AG04450 (cell line): ENCODE results near the gene TMEM223. TPM values are rescaled to one million over a fixed set of nuclear protein-coding genes. Genes with fewer than 3 reads are reported as not detected.

Source experiments
- CTCF ChIA-PET: fragments of 300-600, 350-600 bp; formaldehyde crosslinking; extraction: SDS; loops from one replicate; lab custom pipeline; 2022; ENCODE audit warnings: antibody characterized with exemption, inconsistent platforms; lab: Charles Lee
- POLR2A ChIA-PET: fragments of 350-600 bp; formaldehyde crosslinking; extraction: SDS; loops from one replicate; lab custom pipeline; 2021; ENCODE audit warnings: antibody characterized with exemption, inconsistent platforms; lab: Yijun Ruan, JAX
- DNase-seq: peaks from one replicate; pipeline ENCODE4 v3.0.0-alpha.2; 2011; ENCODE audit warnings: low read depth, low spot score
- H3K27ac ChIP-seq: one replicate; pipeline ENCODE4 v1.5.1; 2012; ENCODE audit warnings: low read depth, low read length, control low read depth
- H3K27me3 ChIP-seq: one replicate; pipeline ENCODE4 v1.6.0; 2012; ENCODE audit warnings: low read length; ENCODE audit not compliant: control insufficient read depth, insufficient read depth
- H3K4me3 ChIP-seq: 2 replicates; pipeline ENCODE4 v1.5.1; 2011; ENCODE audit warnings: mild to moderate bottlenecking, low read depth, low read length, control low read depth
- H3K9me3 ChIP-seq: 2 replicates; pipeline ENCODE4 v1.5.1; 2012; ENCODE audit warnings: low read length; ENCODE audit not compliant: control insufficient read depth, insufficient read depth
- CTCF ChIP-seq: IDR thresholded peaks from 2 replicates; pipeline ENCODE4 v1.5.1; 2011; ENCODE audit warnings: low read depth, low read length, control low read depth, inconsistent platforms
- polyA plus RNA-seq: library from polyadenylated mRNA; depleted of rRNA; stranded (reverse); fragments of >200 nt; gene quantifications from 2 replicates; pipeline ENCODE4 v1.2.3, GENCODE V29; 2011

Gene TMEM223
- polyA plus RNA-seq, 1 experiment: 13.5 TPM

- Histone ChIP-seq H3K9me3 (no peaks in the 10 kb centered on the region), H3K4me3 (no peak overlapping the region), H3K27me3 (no peaks in the 10 kb centered on the region), H3K27ac (no peak overlapping the region)
- no peak for DNase-seq
- no peak for TF ChIP-seq CTCF
- POLR2A ChIA-PET: interaction anchor here (0.5 to 0.8 kb wide), 2 partner anchors 64 to 92 kb away, joined by 3 to 5 read pairs; no protein-coding TSS in a partner anchor
- CTCF ChIA-PET: interaction anchor here (1.2 kb wide), 1 partner anchor 9 kb away, joined by 16 read pairs; no protein-coding TSS in a partner anchor
Observed at GRCh38 chr11:62777389-62777788, 14.4 kb downstream of the TMEM223 start.

DNA sequence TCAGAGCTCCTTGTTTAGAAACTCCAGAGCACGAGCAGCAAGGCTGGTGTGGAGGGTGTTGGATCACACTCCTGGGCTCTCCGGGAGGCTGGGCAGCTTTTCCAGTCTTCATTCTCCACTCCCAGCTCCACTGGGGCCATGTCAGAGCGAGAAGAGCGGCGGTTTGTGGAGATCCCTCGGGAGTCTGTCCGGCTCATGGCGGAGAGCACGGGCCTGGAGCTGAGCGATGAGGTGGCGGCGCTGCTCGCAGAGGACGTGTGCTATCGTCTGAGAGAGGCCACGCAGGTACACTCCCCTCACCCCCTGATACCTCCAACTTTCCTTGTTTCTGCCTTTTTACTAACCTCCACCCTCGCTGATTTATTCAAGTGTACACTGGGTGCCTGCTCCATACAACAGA is 16.2 kb downstream of the TMEM223 start:
- TF ChIP-seq CTCF: no peak
- H3K27me3 ChIP-seq: no peaks in the 10 kb centered on the region
- ChIA-PET CTCF (interaction anchor here (1.0 to 2.7 kb wide), 2 partner anchors 9 to 10 kb away, joined by 3 to 30 read pairs; no protein-coding TSS in a partner anchor), POLR2A (interaction anchor here (0.8 to 1.0 kb wide), 2 partner anchors 11 to 111 kb away, joined by 3 to 6 read pairs; partner anchors contain the start of genes C11orf98 and CSKMT)
- no peak for DNase-seq
- no peak overlapping the region for H3K4me3 ChIP-seq
- H3K9me3 ChIP-seq: no peaks in the 10 kb centered on the region
- no peak overlapping the region for H3K27ac ChIP-seq

DNA sequence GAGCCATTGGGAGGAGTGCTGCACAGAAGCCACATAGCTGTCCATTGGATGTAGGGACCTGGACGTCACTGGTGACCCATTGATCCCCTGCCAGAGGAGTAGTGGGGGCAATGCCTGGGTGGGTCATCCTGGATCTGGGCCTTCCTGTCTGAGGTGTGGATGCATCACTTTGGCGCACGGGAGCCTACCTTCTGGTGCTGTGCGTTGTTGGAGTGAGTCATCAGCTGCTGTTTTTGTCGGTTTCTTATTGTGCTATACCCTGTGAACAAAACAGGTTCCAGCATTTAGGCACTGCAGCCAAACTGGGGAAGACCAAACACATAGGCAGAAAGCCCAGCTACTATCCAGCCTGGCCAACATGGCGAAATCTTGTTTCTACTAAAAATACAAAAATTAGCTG is 17.4 kb downstream of the TMEM223 start:
- POLR2A ChIA-PET: interaction anchor here (0.6 to 1.0 kb wide), 2 partner anchors 81 to 109 kb away, joined by 3 to 6 read pairs; partner anchors contain the start of genes C11orf98 and CSKMT
- H3K27me3 ChIP-seq: no peaks in the 10 kb centered on the region
- H3K9me3 ChIP-seq: no peaks in the 10 kb centered on the region
- CTCF ChIA-PET: interaction anchor here (1.0 to 2.7 kb wide), 2 partner anchors 10 to 12 kb away, joined by 3 to 30 read pairs; no protein-coding TSS in a partner anchor
- no peak overlapping the region for H3K4me3 ChIP-seq
- no peak overlapping the region for H3K27ac ChIP-seq
- no peak for DNase-seq
- no peak for TF ChIP-seq CTCF

- no peak for TF ChIP-seq CTCF
- no peaks in the 10 kb centered on the region for H3K27me3 ChIP-seq
- peak within 1 kb of the TSS; percentile 77 for H3K4me3 ChIP-seq
- peak; percentile 89 for DNase-seq
- H3K27ac ChIP-seq: peak within 1 kb of the TSS; percentile 85
- ChIA-PET POLR2A (interaction anchor here (0.7 to 3.1 kb wide), 9 partner anchors 10 to 106 kb away, joined by 3 to 21 read pairs (median 6); partner anchors contain the start of genes C11orf98, CSKMT, HNRNPUL2 and POLR2G), CTCF (interaction anchor here (0.5 to 1.7 kb wide), 6 partner anchors 10 to 158 kb away, joined by 3 to 9 read pairs (median 4); partner anchors contain the start of genes POLR2G and TMEM179B)
- no peaks in the 10 kb centered on the region for H3K9me3 ChIP-seq
Observed at GRCh38 chr11:62771144-62772021, 20.4 kb downstream of the TMEM223 start, which contains the start of gene TAF6L. TSS of gene TAF6L (plus strand) at chr11:62771396. CDS start at chr11:62775784, 4,388 bp downstream.
